HepG2 (cell line): ENCODE data around the gene SENP7. TPM values are rescaled to one million over a fixed set of nuclear protein-coding genes. Genes with fewer than 3 reads are reported as not detected.

Experiments
- AGO1 ChIP-seq: fragments of 200-400 bp; formaldehyde crosslinking; IDR thresholded peaks from 2 replicates; pipeline ENCODE4 v1.6.1; 2017; ENCODE audit warnings: mild to moderate bottlenecking, low read depth, low read length, moderate library complexity; ENCODE audit not compliant: poor library complexity, severe bottlenecking
- ARHGAP35 ChIP-seq: sonication (generic); formaldehyde crosslinking; IDR thresholded peaks from 2 replicates; pipeline ENCODE4 v1.9.0; 2022; ENCODE audit warnings: mild to moderate bottlenecking, inconsistent platforms, moderate library complexity, missing genetic modification reagents, borderline replicate concordance
- BORCS8-MEF2B ChIP-seq: sonication (generic); formaldehyde crosslinking; IDR thresholded peaks from 2 replicates; pipeline ENCODE4 v1.8.0; 2022; ENCODE audit warnings: mild to moderate bottlenecking, missing genetic modification reagents
- FOXA3 ChIP-seq: IDR thresholded peaks from 2 replicates; pipeline ENCODE4 v1.6.1; 2016; ENCODE audit warnings: missing genetic modification reagents, missing compliant biosample characterization
- HMG20B ChIP-seq: conservative IDR thresholded peaks from 2 replicates; pipeline ENCODE4 v1.6.1; 2016; ENCODE audit warnings: missing genetic modification reagents, missing compliant biosample characterization
- HNRNPH1 ChIP-seq: fragments of 200-400 bp; formaldehyde crosslinking; optimal IDR thresholded peaks from 2 replicates; pipeline ENCODE3; 2017; ENCODE audit warnings: mild to moderate bottlenecking, low read depth, low read length
- HNRNPK ChIP-seq: fragments of 200-400 bp; formaldehyde crosslinking; IDR thresholded peaks from 2 replicates; pipeline ENCODE4 v1.6.1; 2018; ENCODE audit warnings: low read length, low read depth, moderate library complexity, mild to moderate bottlenecking; ENCODE audit not compliant: poor library complexity, severe bottlenecking
- HOXA9 ChIP-seq: sonication (generic); formaldehyde crosslinking; IDR thresholded peaks from 2 replicates; pipeline ENCODE4 v1.8.1; 2022; ENCODE audit warnings: missing genetic modification reagents, mild to moderate bottlenecking, moderate library complexity, borderline replicate concordance
- MTF1 ChIP-seq: sonication (generic); formaldehyde crosslinking; IDR thresholded peaks from 2 replicates; pipeline ENCODE4 v1.5.0; 2020; ENCODE audit warnings: missing genetic modification reagents
- MXD4 ChIP-seq: IDR thresholded peaks from 2 replicates; pipeline ENCODE4 v1.6.1; 2016; ENCODE audit warnings: mild to moderate bottlenecking, missing biosample characterization, missing genetic modification reagents
- MZF1 ChIP-seq: sonication (generic); formaldehyde crosslinking; IDR thresholded peaks from 2 replicates; pipeline ENCODE4 v1.8.1; 2023; ENCODE audit warnings: mild to moderate bottlenecking, missing genetic modification reagents, borderline replicate concordance
- NCOA1 ChIP-seq: sonication (generic); formaldehyde crosslinking; IDR thresholded peaks from 2 replicates; pipeline ENCODE4 v1.9.0; 2021; ENCODE audit warnings: missing genetic modification reagents
- NFATC3 ChIP-seq: sonication (generic); formaldehyde crosslinking; IDR thresholded peaks from 2 replicates; pipeline ENCODE4 v1.5.1; 2020; ENCODE audit warnings: mild to moderate bottlenecking, missing genetic modification reagents
- NFYC ChIP-seq: IDR thresholded peaks from 2 replicates; pipeline ENCODE4 v1.6.1; 2016; ENCODE audit warnings: missing genetic modification reagents, missing compliant biosample characterization
- PCBP2 ChIP-seq: fragments of 200-400 bp; formaldehyde crosslinking; optimal IDR thresholded peaks from 2 replicates; pipeline ENCODE3; 2018; ENCODE audit warnings: low read length, low read depth; ENCODE audit not compliant: poor library complexity, severe bottlenecking
- RBAK ChIP-seq: sonication (generic); formaldehyde crosslinking; IDR thresholded peaks from 2 replicates; pipeline ENCODE4 v1.5.1; 2020; ENCODE audit warnings: mild to moderate bottlenecking, missing genetic modification reagents
- SP2 ChIP-seq: sonication (generic); formaldehyde crosslinking; IDR thresholded peaks from 2 replicates; pipeline ENCODE4 v1.5.1; 2020; ENCODE audit warnings: mild to moderate bottlenecking, missing genetic modification reagents
- STAT5B ChIP-seq: sonication (generic); formaldehyde crosslinking; IDR thresholded peaks from 2 replicates; pipeline ENCODE4 v1.4.0; 2020; ENCODE audit warnings: missing genetic modification reagents
- TAF1 ChIP-seq: sonication (generic); formaldehyde crosslinking; IDR thresholded peaks from 2 replicates; pipeline ENCODE4 v1.4.0; 2020; ENCODE audit warnings: missing genetic modification reagents
- ZFP91 ChIP-seq: sonication (generic); formaldehyde crosslinking; IDR thresholded peaks from 2 replicates; pipeline ENCODE4 v1.9.0; 2022; ENCODE audit warnings: missing genetic modification reagents, mild to moderate bottlenecking, borderline replicate concordance
- ZKSCAN1 ChIP-seq: fragments of 150-350 bp; IDR thresholded peaks from 2 replicates; pipeline ENCODE4 v1.6.1; 2014; ENCODE audit warnings: low read length
- ZNF160 ChIP-seq: sonication (generic); formaldehyde crosslinking; IDR thresholded peaks from 2 replicates; pipeline ENCODE4 v1.8.0; 2022; ENCODE audit warnings: mild to moderate bottlenecking, inconsistent platforms, missing genetic modification reagents
- ZNF552 ChIP-seq: sonication (generic); formaldehyde crosslinking; IDR thresholded peaks from 2 replicates; pipeline ENCODE4 v1.9.0; 2022; ENCODE audit warnings: missing genetic modification reagents, mild to moderate bottlenecking, borderline replicate concordance
- ZNF572 ChIP-seq: sonication (generic); formaldehyde crosslinking; IDR thresholded peaks from 2 replicates; pipeline ENCODE4 v1.5.1; 2020; ENCODE audit warnings: mild to moderate bottlenecking, missing genetic modification reagents
- ZNF781 ChIP-seq: sonication (generic); formaldehyde crosslinking; IDR thresholded peaks from 2 replicates; pipeline ENCODE4 v1.5.1; 2020; ENCODE audit warnings: borderline replicate concordance, mild to moderate bottlenecking, missing genetic modification reagents; ENCODE audit errors: not compliant biosample characterization
- polyA plus RNA-seq, 8 experiments: library from polyadenylated mRNA; depleted of rRNA in 3 of 8; stranded (reverse) in 7 of 8; unstranded in 1 of 8; fragments of >200 nt; fragmentation: Illumina TruSeq in 4 of 8; extraction: Trizol in 4 of 8; gene quantifications; 2 replicates each; pipeline versions ENCODE4 v1.2.1 to v1.2.3, GENCODE V29; 2011 to 2016; ENCODE audit warnings: low read depth in 4 of 8, missing spikeins in 1 of 8, mixed read lengths in 1 of 8; ENCODE audit not compliant: insufficient read depth in 1 of 8
- total RNA-seq, 5 experiments: library from RNA; depleted of rRNA; stranded (reverse); fragments of >200 nt; fragmentation: Illumina TruSeq; extraction: Trizol; gene quantifications; 2 replicates each; pipeline ENCODE4 v1.2.3, GENCODE V29; 2016; ENCODE audit warnings: low read depth in 1 of 5
- TF ChIP-seq, protein P1 (sequence below): sonication (generic); formaldehyde crosslinking; IDR thresholded peaks from 2 replicates; pipeline ENCODE4 v1.8.1; 2023; ENCODE audit warnings: mild to moderate bottlenecking, missing genetic modification reagents
- TF ChIP-seq, protein P2 (sequence below): IDR thresholded peaks from 2 replicates; pipeline ENCODE4 v1.6.1; 2016; ENCODE audit warnings: missing biosample characterization, missing genetic modification reagents, low read depth

Gene SENP7
- total and polyA plus RNA-seq, 2 of the 13 experiments (the other 11 are each of a cell fraction or from before 2014, with no cell fraction given), result 9.1 to 10.3 TPM

- TF ChIP-seq MTF1 (CRISPR knock-in tag), result no peak
- TF ChIP-seq MZF1, result no peak
- TF ChIP-seq NCOA1 (CRISPR knock-in tag), result 0 out of 2 replicates have a peak, but pooled peaks have one; percentile 22
- TF ChIP-seq ZNF160 (CRISPR knock-in tag), result no peak; the same call in 1 of the 2 replicates
- no peak; the same call in 1 of the 2 replicates for TF ChIP-seq HMG20B (CRISPR knock-in tag)
- TF ChIP-seq MXD4 (CRISPR knock-in tag), result peak; percentile 69
- peak; percentile 80 for TF ChIP-seq ZFP91
- no peak for TF ChIP-seq AGO1
- no peak for TF ChIP-seq ZKSCAN1
- no peak for TF ChIP-seq HNRNPH1
- peak; percentile 54 for TF ChIP-seq NFYC (CRISPR knock-in tag)
- TF ChIP-seq NFATC3 (CRISPR knock-in tag), result peak; percentile 23; the same call in 1 of the 2 replicates
- TF ChIP-seq ARHGAP35, result no peak
- TF ChIP-seq HNRNPK, result no peak
- no peak for TF ChIP-seq HOXA9
- no peak for TF ChIP-seq PCBP2
- TF ChIP-seq, protein P1, sequence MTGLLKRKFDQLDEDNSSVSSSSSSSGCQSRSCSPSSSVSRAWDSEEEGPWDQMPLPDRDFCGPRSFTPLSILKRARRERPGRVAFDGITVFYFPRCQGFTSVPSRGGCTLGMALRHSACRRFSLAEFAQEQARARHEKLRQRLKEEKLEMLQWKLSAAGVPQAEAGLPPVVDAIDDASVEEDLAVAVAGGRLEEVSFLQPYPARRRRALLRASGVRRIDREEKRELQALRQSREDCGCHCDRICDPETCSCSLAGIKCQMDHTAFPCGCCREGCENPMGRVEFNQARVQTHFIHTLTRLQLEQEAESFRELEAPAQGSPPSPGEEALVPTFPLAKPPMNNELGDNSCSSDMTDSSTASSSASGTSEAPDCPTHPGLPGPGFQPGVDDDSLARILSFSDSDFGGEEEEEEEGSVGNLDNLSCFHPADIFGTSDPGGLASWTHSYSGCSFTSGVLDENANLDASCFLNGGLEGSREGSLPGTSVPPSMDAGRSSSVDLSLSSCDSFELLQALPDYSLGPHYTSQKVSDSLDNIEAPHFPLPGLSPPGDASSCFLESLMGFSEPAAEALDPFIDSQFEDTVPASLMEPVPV (CRISPR knock-in tag), result no peak
- TF ChIP-seq BORCS8-MEF2B (CRISPR knock-in tag), result peak; percentile 91
- peak; percentile 66 for TF ChIP-seq FOXA3 (CRISPR knock-in tag)
- no peak for TF ChIP-seq ZNF572 (CRISPR knock-in tag)
- TF ChIP-seq ZNF552 (CRISPR knock-in tag), result 0 out of 2 replicates have a peak, but pooled peaks have one; percentile 36
- TF ChIP-seq, protein P2, sequence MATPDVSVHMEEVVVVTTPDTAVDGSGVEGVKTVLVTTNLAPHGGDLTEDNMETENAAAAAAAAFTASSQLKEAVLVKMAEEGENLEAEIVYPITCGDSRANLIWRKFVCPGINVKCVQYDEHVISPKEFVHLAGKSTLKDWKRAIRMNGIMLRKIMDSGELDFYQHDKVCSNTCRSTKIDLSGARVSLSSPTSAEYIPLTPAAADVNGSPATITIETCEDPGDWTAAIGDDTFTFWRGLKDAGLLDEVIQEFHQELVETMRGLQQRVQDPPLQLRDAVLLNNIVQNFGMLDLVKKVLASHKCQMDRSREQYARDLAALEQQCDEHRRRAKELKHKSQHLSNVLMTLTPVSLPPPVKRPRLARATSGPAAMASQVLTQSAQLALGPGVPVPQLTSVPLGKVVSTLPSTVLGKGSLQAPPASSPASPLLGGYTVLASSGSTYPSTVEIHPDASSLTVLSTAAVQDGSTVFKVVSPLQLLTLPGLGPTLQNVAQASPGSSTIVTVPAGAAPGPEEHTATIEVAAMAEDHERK (CRISPR knock-in tag), result peak; percentile 90
- no peak for TF ChIP-seq RBAK
- peak; percentile 92 for TF ChIP-seq TAF1
- TF ChIP-seq ZNF781 (CRISPR knock-in tag), result peak; percentile 28
- TF ChIP-seq STAT5B (CRISPR knock-in tag), result no peak; the same call in 1 of the 2 replicates
- peak; percentile 93 for TF ChIP-seq SP2 (CRISPR knock-in tag)
Observed at GRCh38 chr3:101561630-101562328, 48.8 kb upstream of the SENP7 start, which contains the start of gene TRMT10C (continued).
